HT1080 (cell line): ENCODE measurements around the gene GADD45B. TPM values are rescaled to one million over a fixed set of nuclear protein-coding genes. Genes with fewer than 3 reads are reported as not detected.
"Not testable (repeated sequence)": the region's sequence is repeated elsewhere in the genome, so short reads cannot be mapped to it uniquely, and the experiment has no call there.

Experiments used
- DNase-seq: peaks from one replicate; pipeline ENCODE4 v3.0.0-alpha.2; 2015; ENCODE audit warnings: low read depth
- total RNA-seq: library from RNA; depleted of rRNA; stranded (reverse); fragments of >200 nt; shearing (Covaris generic); gene quantifications from 2 replicates; pipeline ENCODE4 v1.2.3, GENCODE V29; 2014

GADD45B gene
- total RNA-seq, 1 experiment from 2014 or later = 40.0 TPM

GRCh38 chr19:2469102-2469914, 6.6 kb upstream of the GADD45B start:
- peak; percentile 91 for DNase-seq

GRCh38 chr19:2469915-2470200, 6.1 kb upstream of the GADD45B start:
- DNase-seq = not testable (repeated sequence)

- DNase-seq = peak; percentile 93
These were observed 1.5 kb upstream of the GADD45B start for GRCh38 chr19:2474232-2475017.

GRCh38 chr19:2475018-2475701, 767 bp upstream of the GADD45B start:
- peak; percentile 68 for DNase-seq

- peak; percentile 81 for DNase-seq
These were observed 669 bp downstream of the GADD45B start for GRCh38 chr19:2476451-2477140.

GRCh38 chr19:2477141-2477710, 1.3 kb downstream of the GADD45B start:
- no peak for DNase-seq

- peak; percentile 50 for DNase-seq
These were observed 1.8 kb downstream of the GADD45B start for GRCh38 chr19:2477732-2478191.

GRCh38 chr19:2478278-2478755, 2.4 kb downstream of the GADD45B start:
- DNase-seq = peak; percentile 81

- peak; percentile 59 for DNase-seq
These were observed 3.0 kb downstream of the GADD45B start for GRCh38 chr19:2478756-2479555.

- DNase-seq = no peak
These were observed 3.7 kb downstream of the GADD45B start for GRCh38 chr19:2479556-2480194.

GRCh38 chr19:2481466-2481865, 5.5 kb downstream of the GADD45B start:
- DNase-seq = no peak

GRCh38 chr19:2482354-2483038, 6.6 kb downstream of the GADD45B start:
- DNase-seq = no peak

GRCh38 chr19:2483084-2483483, 7.2 kb downstream of the GADD45B start:
- DNase-seq = no peak

- no peak for DNase-seq
These were observed 7.7 kb downstream of the GADD45B start for GRCh38 chr19:2483484-2484151.

GRCh38 chr19:2484178-2484937, 8.4 kb downstream of the GADD45B start:
- DNase-seq = no peak

- no peak for DNase-seq
These were observed 9.5 kb downstream of the GADD45B start for GRCh38 chr19:2485428-2485827.

GRCh38 chr19:2487090-2487489, 11.2 kb downstream of the GADD45B start:
- DNase-seq = no peak

- DNase-seq = no peak
These were observed 11.9 kb downstream of the GADD45B start for GRCh38 chr19:2487842-2488241.
